LNCaP clone FGC (cell line): Measurements from ENCODE around the gene ATP6V1G3.

Source experiments
- DNase-seq: peaks from one replicate; pipeline ENCODE4 v3.0.0-alpha.2; 2011; ENCODE audit warnings: low read depth
- H3K4me3 ChIP-seq: 2 replicates; pipeline ENCODE4 v1.5.1; 2011; ENCODE audit warnings: mild to moderate bottlenecking, low read depth, low read length, control low read depth
- TF ChIP-seq, protein P1 (sequence below): IDR thresholded peaks from 2 replicates; pipeline ENCODE4 v1.5.1; 2012; ENCODE audit warnings: mild to moderate bottlenecking; ENCODE audit not compliant: control insufficient read depth, insufficient read depth; ENCODE audit errors: extremely low read depth

ATP6V1G3 gene

DNA sequence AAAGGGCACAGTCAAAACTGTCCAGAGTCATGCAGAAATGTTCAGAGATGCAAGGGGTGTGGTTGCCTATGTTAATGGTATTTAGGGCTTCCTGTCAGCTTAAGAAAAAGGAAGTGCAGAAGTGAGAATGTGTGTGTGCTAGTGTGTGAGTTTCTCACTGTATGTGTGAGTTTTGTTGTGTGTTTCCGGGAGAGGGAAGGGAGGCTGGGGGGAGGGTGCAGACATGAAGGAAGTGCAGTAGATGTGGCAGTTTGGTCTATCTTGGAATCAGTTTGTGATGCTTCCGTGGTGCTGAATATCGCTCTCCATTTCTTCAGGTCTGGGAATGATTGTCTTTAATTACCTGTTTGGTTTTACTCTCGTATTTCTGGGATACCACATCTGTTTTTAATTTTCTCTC is 16.5 kb upstream of the ATP6V1G3 start:
- no peak for DNase-seq
- H3K4me3 ChIP-seq: no peak overlapping the region
- TF ChIP-seq, protein P1, sequence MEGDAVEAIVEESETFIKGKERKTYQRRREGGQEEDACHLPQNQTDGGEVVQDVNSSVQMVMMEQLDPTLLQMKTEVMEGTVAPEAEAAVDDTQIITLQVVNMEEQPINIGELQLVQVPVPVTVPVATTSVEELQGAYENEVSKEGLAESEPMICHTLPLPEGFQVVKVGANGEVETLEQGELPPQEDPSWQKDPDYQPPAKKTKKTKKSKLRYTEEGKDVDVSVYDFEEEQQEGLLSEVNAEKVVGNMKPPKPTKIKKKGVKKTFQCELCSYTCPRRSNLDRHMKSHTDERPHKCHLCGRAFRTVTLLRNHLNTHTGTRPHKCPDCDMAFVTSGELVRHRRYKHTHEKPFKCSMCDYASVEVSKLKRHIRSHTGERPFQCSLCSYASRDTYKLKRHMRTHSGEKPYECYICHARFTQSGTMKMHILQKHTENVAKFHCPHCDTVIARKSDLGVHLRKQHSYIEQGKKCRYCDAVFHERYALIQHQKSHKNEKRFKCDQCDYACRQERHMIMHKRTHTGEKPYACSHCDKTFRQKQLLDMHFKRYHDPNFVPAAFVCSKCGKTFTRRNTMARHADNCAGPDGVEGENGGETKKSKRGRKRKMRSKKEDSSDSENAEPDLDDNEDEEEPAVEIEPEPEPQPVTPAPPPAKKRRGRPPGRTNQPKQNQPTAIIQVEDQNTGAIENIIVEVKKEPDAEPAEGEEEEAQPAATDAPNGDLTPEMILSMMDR: no peak

DNA sequence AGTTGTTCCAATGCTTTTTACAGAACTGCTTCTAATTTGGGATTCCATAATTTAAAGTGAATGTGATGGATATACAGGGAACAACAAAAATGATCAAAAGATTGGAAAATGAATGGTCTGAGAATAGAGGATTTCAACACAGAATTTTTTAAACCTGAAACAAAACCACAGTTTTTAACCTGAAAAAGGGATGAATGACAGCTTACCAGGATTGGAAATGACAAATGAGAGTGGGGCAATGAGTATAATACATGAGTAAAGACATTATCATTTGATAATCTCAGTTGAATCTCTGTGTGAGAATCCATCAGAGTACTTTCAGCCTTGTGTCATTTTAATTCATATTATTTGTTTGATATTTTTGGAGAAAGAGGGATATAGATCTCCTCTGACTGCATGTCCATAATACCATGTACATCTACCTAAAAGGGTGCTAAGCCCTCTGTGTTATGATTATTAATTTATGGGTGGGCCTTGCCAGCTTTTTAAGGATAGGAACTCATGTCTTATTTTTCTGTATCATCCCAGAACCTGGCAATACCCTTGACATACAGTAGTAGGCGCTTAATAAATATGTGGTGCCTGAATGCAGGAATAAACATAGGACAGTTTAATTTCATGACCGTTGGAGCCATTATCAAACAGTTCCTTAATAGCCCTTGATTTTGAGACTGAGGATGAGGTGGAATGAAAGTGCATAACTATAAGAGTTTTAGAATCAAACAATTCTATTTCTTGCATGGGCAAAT is 12.4 kb upstream of the ATP6V1G3 start:
- TF ChIP-seq, protein P1: peak; percentile 37
- no peak for DNase-seq
- no peak overlapping the region for H3K4me3 ChIP-seq

- H3K4me3 ChIP-seq: no peak overlapping the region
- DNase-seq: no peak
- TF ChIP-seq, protein P1: no peak
Observed at GRCh38 chr1:198550941-198551524, 10.6 kb upstream of the ATP6V1G3 start.

GRCh38 chr1:198549866-198550265 is 9.4 kb upstream of the ATP6V1G3 start:
- DNase-seq: no peak
- no peak overlapping the region for H3K4me3 ChIP-seq

DNA sequence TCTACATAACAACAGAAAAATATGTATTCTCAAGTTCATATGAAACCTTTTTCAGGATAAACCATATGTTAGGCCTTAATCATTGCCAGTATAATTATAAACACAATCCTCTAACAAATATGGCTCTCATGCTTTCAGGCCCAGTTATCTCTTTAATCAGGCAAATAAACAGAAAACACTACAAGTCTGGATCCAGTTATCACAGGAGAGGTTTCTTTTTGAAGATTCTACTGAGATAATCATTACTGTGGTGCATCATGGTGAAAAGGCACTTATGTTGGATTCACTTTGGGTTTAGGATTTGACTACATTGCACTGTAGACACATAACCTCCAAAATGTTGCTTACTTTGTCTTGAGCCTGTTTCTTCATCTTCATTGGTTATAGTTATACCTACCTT is 8.4 kb upstream of the ATP6V1G3 start:
- no peak for DNase-seq
- H3K4me3 ChIP-seq: no peak overlapping the region
- TF ChIP-seq, protein P1: no peak

More at GRCh38 chr1:198549866-198550265, 9.4 kb upstream of the ATP6V1G3 start:
- TF ChIP-seq, protein P1: no peak

DNA sequence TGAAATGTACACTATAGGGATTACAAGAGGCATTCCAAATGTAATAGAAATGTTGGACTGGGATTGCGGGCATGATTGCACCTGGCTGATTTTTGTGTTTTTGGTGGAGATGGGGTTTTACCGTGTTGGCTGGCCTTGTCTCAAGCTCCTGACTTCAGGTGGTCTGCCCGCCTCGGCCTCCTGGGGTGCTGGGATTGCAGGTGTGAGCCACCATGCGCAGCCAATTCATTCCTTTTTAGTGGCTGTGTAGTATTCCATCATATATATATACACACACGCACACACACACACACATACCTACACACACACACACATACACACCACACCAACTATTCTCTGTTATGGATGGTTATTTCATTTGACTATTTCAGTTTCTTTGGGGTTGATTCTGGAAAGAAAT is 4.7 kb upstream of the ATP6V1G3 start:
- TF ChIP-seq, protein P1: no peak
- DNase-seq: no peak
- no peak overlapping the region for H3K4me3 ChIP-seq
